Heart right ventricle (tissue), 16 donors: Measurements from ENCODE around the gene BAMBI. TPM values are rescaled to one million over a fixed set of nuclear protein-coding genes. Genes with fewer than 3 reads are reported as not detected.

Source experiments
- ATAC-seq, 8 donors: fragments of 200-7000 bp; cut with Tn5 transposase; one replicate each; pipeline ENCODE4 v1.9.1; 2020; ENCODE audit warnings: mild to moderate bottlenecking in 8 of 8, moderate library complexity in 8 of 8, moderate number of reproducible peaks in 1 of 8
- DNase-seq, 2 donors: peaks; one replicate each; pipeline ENCODE4 v3.0.0-alpha.2; 2020
- H3K27ac ChIP-seq, 10 donors: fragments of 200-600 bp; sonication (generic) in 2 of 10; one replicate each; pipeline versions ENCODE4 v1.5.0 to v1.8.0; 2020 to 2022; ENCODE audit warnings: mild to moderate bottlenecking in 3 of 10
- H3K27me3 ChIP-seq, 7 donors: fragments of 200-600 bp; one replicate each; pipeline ENCODE4 v1.8.0; 2021 to 2022; ENCODE audit warnings: mild to moderate bottlenecking in 2 of 7
- H3K36me3 ChIP-seq, 9 donors: fragments of 200-600 bp; sonication (generic) in 1 of 9; one replicate each; pipeline versions ENCODE4 v1.5.0 to v1.8.0; 2020 to 2022; ENCODE audit warnings: mild to moderate bottlenecking in 2 of 9
- H3K4me1 ChIP-seq, 9 donors: fragments of 200-600 bp; sonication (generic) in 1 of 9; one replicate each; pipeline versions ENCODE4 v1.5.0 to v1.8.0; 2020 to 2022; ENCODE audit warnings: mild to moderate bottlenecking in 4 of 9
- H3K4me3 ChIP-seq, 10 donors: fragments of 200-600 bp; sonication (generic) in 2 of 10; one replicate each; pipeline versions ENCODE4 v1.5.0 to v1.8.0; 2020 to 2022; ENCODE audit warnings: mild to moderate bottlenecking in 7 of 10, moderate library complexity in 2 of 10
- H3K9me3 ChIP-seq, 11 donors: fragments of 200-600 bp in 10 of 11; sonication (generic) in 2 of 11; one replicate each; pipeline versions ENCODE4 v1.5.0 to v1.8.0; 2013 to 2022; ENCODE audit warnings: mild to moderate bottlenecking in 2 of 11, control low read depth in 1 of 11, moderate library complexity in 1 of 11
- CTCF ChIP-seq, 9 donors: fragments of 200-600 bp; sonication (generic) in 2 of 9; IDR thresholded peaks; one replicate each; pipeline versions ENCODE4 v1.5.0 to v1.8.0; 2021 to 2022; ENCODE audit warnings: antibody characterized with exemption in 9 of 9, mild to moderate bottlenecking in 5 of 9, moderate library complexity in 1 of 9
- WGBS, 2 donors: extraction: QIAGEN DNeasy Blood & Tissue Kit; methylation state at CpG; one replicate each; pipeline ENCODE4 v1.1.7; 2013; ENCODE audit warnings: inconsistent platforms in 1 of 2; 5-methylcytosine and 5-hydroxymethylcytosine counted together
- intact Hi-C, 10 donors: fragments of 100-400 bp; cut with DNase I; formaldehyde crosslinking; loops; one replicate each; pipeline versions ENCODE4 v1.11.1 to v1.14.2; 2022
- polyA plus RNA-seq, 2 donors: library from polyadenylated mRNA; stranded (reverse); fragments of 200-250 nt; gene quantifications; one replicate each; pipeline ENCODE4 v1.2.3, GENCODE V29; 2013
- total RNA-seq, 10 donors: library from RNA; stranded (reverse); fragmentation: NEBNext Ultra II Directional in 3 of 10; extraction: Animal tissue kit (Norgen Biotek cat#: 25700) in 3 of 10; gene quantifications; one replicate each; pipeline versions ENCODE4 v1.2.1 to v1.2.4, GENCODE V29; 2021 to 2023
- donor health status: Arrhythmogenic right ventricular cardiomyopathy.
- donor health status: ischemic (EF 13 %, LVEDD 7.1; RV severe dilation, severe dysfunction).
- donor health status: healthy with polysubstance abuse.
- donor health status: DM: no; HTN: yes; CAD: no.
- donor health status: DM: no; HTN: no; CAD: no.
- donor health status: ischemic (EF 25% LVEDD 6.9; RV normal size, moderate dysfunction).
- donor health status: ischemic (EF 25% LVEDD 5.7; RV mildly dilated, moderate dysfunction).
- donor health status: healthy.
- donor health status: DM: yes; HTN: yes; CAD: no.
- donor health status: Ischemic cardiomyopathy.
- donor health status: ischemic (EF 35%, LVEDD 5.7; RV mildly dilated, moderate dysfunction).
- donor health status: nonischemic (EF 11% LVEDD 7.7; RV severe dilation, severe dysfunction).
- donor health status: DM: yes; HTN: yes; CAD: no.
- donor health status: PGD.
- donor health status: ischemic (EF 29% LVEDD 5.4; RV normal size, mild dysfunction).
- donor health status: nonischemic (EF 23%, LVEDD 6.1; RV moderate dilation, normal function).

BAMBI gene
- total and polyA plus RNA-seq, 12 donors: 5.0 to 52.7 (median 21.3) TPM

GRCh38 chr10:28685717-28686116, 8.4 kb downstream of the BAMBI start:
- TF ChIP-seq CTCF (IDR thresholded peaks at IDR 0.05): no peak
- H3K4me3 ChIP-seq: no peak overlapping the region
- peaks cover 0 to 26% (median 0%) of the 10 kb centered on the region in 9 donors for H3K36me3 ChIP-seq
- intact Hi-C loops: loop anchor here in 4 of 10 donors (10.0 kb wide), 3 partner anchors 119 to 209 kb away; no protein-coding TSS in a partner anchor
- ATAC-seq: no peak
- H3K9me3 ChIP-seq: no peaks in the 10 kb centered on the region
- DNase-seq: no peak
- peaks cover 5 to 44% (median 30%) of the 10 kb centered on the region in 9 donors for H3K4me1 ChIP-seq
- no peak overlapping the region for H3K27ac ChIP-seq
- H3K27me3 ChIP-seq: peaks cover 0 to 22% (median 10%) of the 10 kb centered on the region in 7 donors
- WGBS, 2 donors: 86 to 87% methylated on average over 5 of the region's 5 CpGs

- H3K9me3 ChIP-seq: no peaks in the 10 kb centered on the region
- H3K4me3 ChIP-seq: no peak overlapping the region
- no peak overlapping the region for H3K27ac ChIP-seq
- intact Hi-C loops: loop anchor here in 4 of 10 donors (10.0 kb wide), 3 partner anchors 118 to 208 kb away; no protein-coding TSS in a partner anchor
- 61 to 72% methylated on average over 4 of the region's 4 CpGs for WGBS, 2 donors
- H3K4me1 ChIP-seq: peaks cover 0 to 31% (median 20%) of the 10 kb centered on the region in 9 donors
- TF ChIP-seq CTCF (IDR thresholded peaks at IDR 0.05): no peak
- peaks cover 0 to 9% (median 3%) of the 10 kb centered on the region in 7 donors for H3K27me3 ChIP-seq
- no peak for ATAC-seq
- H3K36me3 ChIP-seq: peaks cover 0 to 21% (median 0%) of the 10 kb centered on the region in 9 donors
- DNase-seq: no peak
These were observed 9.7 kb downstream of the BAMBI start for GRCh38 chr10:28686835-28687682.

- intact Hi-C loops: loop anchor here in 4 of 10 donors (10.0 kb wide), 3 partner anchors 117 to 207 kb away; no protein-coding TSS in a partner anchor
- peaks cover 0 to 26% (median 14%) of the 10 kb centered on the region in 9 donors for H3K4me1 ChIP-seq
- DNase-seq: no peak
- H3K27me3 ChIP-seq: peaks cover 0 to 8% (median 0%) of the 10 kb centered on the region in 7 donors
- H3K4me3 ChIP-seq: no peak overlapping the region
- H3K9me3 ChIP-seq: no peaks in the 10 kb centered on the region
- H3K27ac ChIP-seq: no peak overlapping the region
- peaks cover 0 to 16% (median 0%) of the 10 kb centered on the region in 9 donors for H3K36me3 ChIP-seq
- no peak for TF ChIP-seq CTCF (IDR thresholded peaks at IDR 0.05)
- ATAC-seq: no peak
- WGBS, 2 donors: 46 to 49% methylated on average over 3 of the region's 3 CpGs
These were observed 10.3 kb downstream of the BAMBI start for GRCh38 chr10:28687683-28688001.

- Histone ChIP-seq H3K4me3 (no peak overlapping the region), H3K27ac (no peak overlapping the region), H3K27me3 (peaks cover 0 to 5% (median 0%) of the 10 kb centered on the region in 7 donors), H3K36me3 (no peaks in the 10 kb centered on the region), H3K4me1 (peaks cover 0 to 17% (median 9%) of the 10 kb centered on the region in 9 donors), H3K9me3 (no peaks in the 10 kb centered on the region)
- WGBS, 2 donors: 72 to 80% methylated on average over 2 of the region's 2 CpGs
- TF ChIP-seq CTCF (IDR thresholded peaks at IDR 0.05): no peak
- ATAC-seq: no peak
- intact Hi-C loops: loop anchor here in 1 of 10 donors (5.0 kb wide), 1 partner anchor 1427 kb away; no protein-coding TSS in a partner anchor
- no peak for DNase-seq
These were observed 13.2 kb downstream of the BAMBI start for GRCh38 chr10:28690545-28690944.
